Medulla oblongata (tissue), 1 donor: ENCODE results near the gene LMOD1.
A peak's percentile ranks its signal among the peaks of the same experiment; 100 is the strongest.
"Not testable (repeated sequence)": the region's sequence is repeated elsewhere in the genome, so short reads cannot be mapped to it uniquely, and the experiment has no call there.

Source experiments
- DNase-seq: peaks from one replicate; pipeline ENCODE4 v3.0.0-alpha.2; 2015; ENCODE audit errors: extremely low spot score

Gene LMOD1

DNA sequence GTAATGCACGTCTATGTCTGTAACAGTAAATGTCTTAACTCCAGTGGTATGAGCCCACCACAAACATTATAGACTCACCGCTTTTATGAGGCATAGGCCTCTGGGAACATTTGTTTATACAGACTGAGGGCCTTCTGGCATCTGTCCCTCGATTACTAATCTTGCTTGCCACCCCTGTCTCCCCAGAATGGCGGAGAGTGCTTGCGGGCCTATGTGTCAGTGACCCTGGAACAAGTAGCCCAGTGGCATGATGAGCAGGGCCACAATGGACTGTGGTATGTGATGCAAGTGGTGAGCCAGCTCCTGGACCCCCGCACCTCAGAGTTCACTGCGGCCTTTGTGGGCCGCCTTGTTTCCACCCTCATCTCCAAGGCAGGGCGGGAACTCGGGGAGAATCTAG, 76.0 kb downstream of the LMOD1 start:
- DNase-seq: no peak

- DNase-seq: no peak
Measured at GRCh38 chr1:201861448-201861847, 84.9 kb downstream of the LMOD1 start.

DNA sequence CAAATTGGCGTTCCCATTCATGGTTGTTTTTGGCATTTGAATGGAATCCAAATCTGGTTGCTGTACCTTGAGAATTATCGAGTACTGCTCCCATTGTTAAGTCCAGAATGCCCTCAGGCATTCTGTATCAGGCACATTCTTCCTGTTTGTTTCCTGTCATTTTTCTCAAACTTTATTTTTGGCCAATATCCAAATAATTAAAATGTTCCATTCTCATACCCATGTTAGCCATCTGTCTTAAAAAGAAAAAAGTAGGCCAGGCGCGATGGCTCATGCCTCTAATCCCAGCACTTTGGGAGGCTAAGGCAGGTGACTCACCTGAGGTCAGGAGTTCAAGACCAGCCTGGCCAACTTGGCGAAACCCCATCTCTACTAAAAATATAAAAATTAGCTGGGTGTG, 86.9 kb downstream of the LMOD1 start:
- DNase-seq: no peak

DNA sequence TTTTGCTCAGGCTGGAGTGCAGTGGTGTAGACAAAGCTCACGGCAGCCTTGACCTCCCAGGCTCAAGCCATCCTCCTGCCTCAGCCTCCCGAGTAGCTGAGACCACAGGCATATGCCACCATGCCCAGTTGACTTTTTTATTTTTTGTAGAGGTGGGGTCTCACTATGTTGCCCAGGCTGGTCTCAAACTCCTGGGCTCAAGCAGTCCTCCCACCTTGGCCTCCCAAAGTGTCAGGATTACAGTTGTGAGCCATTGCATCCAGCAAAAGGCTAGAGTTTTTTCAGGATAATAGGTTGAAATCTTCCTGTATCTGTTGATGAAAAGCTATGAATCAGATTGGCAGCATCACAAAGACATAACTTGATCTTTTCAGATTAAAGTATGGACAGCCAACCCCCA, 89.6 kb downstream of the LMOD1 start:
- DNase-seq: not testable (repeated sequence)

GRCh38 chr1:201851949-201852348, 94.4 kb downstream of the LMOD1 start:
- DNase-seq: no peak

DNA sequence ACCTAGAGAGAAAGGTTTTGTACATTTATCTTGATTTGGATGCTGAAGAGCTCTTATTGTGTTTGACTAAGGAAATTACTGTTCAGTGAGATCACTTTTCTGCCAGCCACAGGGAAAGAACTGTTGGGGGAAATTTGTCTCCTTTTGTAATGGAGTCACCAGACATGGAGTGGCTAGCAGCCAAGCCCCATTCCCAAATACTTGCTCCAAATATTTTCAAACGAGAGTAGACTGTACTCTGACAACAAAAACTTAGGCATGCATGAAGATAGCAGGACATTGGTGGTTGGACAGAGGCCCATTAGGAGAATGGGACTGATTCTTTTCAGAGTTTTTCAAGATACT, 96.3 kb downstream of the LMOD1 start:
- DNase-seq: peak; percentile 33

DNA sequence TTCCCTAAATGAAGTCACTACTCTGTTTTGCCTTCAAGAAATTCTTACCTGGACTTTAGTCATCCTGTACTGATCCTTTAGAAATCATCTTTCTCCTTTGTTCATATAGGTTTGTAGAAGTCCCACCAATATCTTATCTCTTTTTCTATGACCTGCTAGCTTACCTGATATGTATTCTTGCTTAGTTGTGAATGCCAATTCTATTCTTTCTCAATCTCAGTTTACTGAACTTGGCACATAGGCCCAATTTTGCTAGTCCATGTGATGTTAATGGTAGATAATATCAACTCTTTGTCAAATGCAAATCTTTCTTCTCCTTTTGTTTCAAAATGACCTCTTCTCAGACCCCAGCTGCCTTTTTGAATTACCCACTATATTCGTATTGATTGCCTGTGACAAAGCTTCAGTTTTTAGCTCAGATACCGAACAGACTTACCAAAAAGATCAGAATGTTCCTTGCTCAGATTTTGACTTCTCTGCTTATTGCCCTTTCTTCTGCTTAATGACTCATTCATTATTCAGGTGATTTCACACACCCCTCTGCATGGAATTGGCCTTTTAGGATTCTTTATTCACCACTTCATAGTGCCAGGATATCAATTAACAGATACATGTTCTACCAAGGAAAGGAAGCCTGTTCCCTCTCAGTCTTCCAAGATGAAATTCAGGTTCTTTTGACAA, 96.8 kb downstream of the LMOD1 start:
- DNase-seq: no peak

DNA sequence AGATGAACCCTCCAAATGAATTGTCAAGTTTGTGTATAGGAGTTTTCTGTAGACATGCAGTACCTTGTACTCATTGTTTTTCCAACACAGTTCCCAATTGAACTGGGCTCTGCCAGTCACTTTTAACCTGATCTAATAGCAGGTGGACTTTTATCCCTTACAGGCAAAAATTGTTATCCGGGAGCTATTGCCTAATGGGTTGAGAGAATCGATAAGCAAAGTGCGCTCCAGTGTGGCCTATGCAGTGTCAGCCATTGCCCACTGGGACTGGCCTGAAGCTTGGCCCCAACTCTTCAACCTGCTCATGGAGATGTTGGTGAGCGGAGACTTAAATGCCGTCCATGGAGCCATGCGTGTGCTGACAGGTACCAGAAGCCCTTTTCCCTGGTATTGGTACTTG, 98.1 kb downstream of the LMOD1 start:
- no peak for DNase-seq

GRCh38 chr1:201847150-201847549, 99.2 kb downstream of the LMOD1 start:
- no peak for DNase-seq
